C4-2B (cell line): ENCODE measurements around the gene NUDT17.

Experiments used
- ZFX ChIP-seq: fragments of 450-650 bp; IDR thresholded peaks from 2 replicates; pipeline ENCODE4 v1.6.1; 2017
- TF ChIP-seq, protein P1 (sequence below): fragments of 450-650 bp; conservative IDR thresholded peaks from 2 replicates; pipeline ENCODE4 v1.5.1; 2017; ENCODE audit warnings: mild to moderate bottlenecking

DNA sequence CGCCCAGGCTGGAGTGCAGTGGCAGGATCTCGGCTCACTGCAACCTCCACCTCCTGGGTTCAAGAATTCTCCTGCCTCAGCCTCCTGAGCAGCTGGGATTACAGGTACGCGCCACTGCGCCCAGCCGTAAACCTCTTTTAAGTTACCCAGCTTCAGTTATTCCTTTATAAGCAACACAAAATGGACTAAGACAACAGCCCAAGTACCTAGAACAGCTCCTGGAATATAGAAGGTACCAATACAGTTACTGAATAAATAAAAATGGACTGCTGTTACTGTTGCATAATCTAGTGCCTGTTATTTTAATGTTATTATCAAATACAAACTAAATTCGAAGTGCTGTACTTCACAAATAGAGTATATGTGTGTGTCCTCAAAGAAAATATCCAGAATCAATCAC lies 38.6 kb upstream of the NUDT17 start:
- TF ChIP-seq, protein P1, sequence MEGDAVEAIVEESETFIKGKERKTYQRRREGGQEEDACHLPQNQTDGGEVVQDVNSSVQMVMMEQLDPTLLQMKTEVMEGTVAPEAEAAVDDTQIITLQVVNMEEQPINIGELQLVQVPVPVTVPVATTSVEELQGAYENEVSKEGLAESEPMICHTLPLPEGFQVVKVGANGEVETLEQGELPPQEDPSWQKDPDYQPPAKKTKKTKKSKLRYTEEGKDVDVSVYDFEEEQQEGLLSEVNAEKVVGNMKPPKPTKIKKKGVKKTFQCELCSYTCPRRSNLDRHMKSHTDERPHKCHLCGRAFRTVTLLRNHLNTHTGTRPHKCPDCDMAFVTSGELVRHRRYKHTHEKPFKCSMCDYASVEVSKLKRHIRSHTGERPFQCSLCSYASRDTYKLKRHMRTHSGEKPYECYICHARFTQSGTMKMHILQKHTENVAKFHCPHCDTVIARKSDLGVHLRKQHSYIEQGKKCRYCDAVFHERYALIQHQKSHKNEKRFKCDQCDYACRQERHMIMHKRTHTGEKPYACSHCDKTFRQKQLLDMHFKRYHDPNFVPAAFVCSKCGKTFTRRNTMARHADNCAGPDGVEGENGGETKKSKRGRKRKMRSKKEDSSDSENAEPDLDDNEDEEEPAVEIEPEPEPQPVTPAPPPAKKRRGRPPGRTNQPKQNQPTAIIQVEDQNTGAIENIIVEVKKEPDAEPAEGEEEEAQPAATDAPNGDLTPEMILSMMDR = no peak
- no peak for TF ChIP-seq ZFX
